T-helper 2 cell treated with Interferon-gamma antibody and Interleukin-4, amounts not matched to agents 5 μg/mL and 100 μg/mL, for 36 hours (primary cell): ENCODE results near the gene MN1.

Experiments
- DNase-seq: peaks from one replicate; pipeline ENCODE4 v3.0.0; 2021; ENCODE audit warnings: low spot score
- H3K27ac Mint-ChIP-seq: one replicate; pipeline ENCODE4 v1.8.0; 2021; ENCODE audit warnings: mild to moderate bottlenecking, mixed read lengths
- H3K27me3 Mint-ChIP-seq: one replicate; pipeline ENCODE4 v1.8.0; 2021; ENCODE audit warnings: low read depth, mixed read lengths
- H3K36me3 Mint-ChIP-seq: one replicate; pipeline ENCODE4 v1.8.0; 2021; ENCODE audit warnings: low read depth, mixed read lengths
- H3K4me1 Mint-ChIP-seq: one replicate; pipeline ENCODE4 v1.8.0; 2021; ENCODE audit warnings: low read depth, mixed read lengths
- H3K4me3 Mint-ChIP-seq: one replicate; pipeline ENCODE4 v1.8.0; 2022; ENCODE audit warnings: mild to moderate bottlenecking, moderate library complexity, mixed read lengths
- H3K9me3 Mint-ChIP-seq: one replicate; pipeline ENCODE4 v1.8.0; 2021; ENCODE audit warnings: mixed read lengths

MN1 gene

DNA sequence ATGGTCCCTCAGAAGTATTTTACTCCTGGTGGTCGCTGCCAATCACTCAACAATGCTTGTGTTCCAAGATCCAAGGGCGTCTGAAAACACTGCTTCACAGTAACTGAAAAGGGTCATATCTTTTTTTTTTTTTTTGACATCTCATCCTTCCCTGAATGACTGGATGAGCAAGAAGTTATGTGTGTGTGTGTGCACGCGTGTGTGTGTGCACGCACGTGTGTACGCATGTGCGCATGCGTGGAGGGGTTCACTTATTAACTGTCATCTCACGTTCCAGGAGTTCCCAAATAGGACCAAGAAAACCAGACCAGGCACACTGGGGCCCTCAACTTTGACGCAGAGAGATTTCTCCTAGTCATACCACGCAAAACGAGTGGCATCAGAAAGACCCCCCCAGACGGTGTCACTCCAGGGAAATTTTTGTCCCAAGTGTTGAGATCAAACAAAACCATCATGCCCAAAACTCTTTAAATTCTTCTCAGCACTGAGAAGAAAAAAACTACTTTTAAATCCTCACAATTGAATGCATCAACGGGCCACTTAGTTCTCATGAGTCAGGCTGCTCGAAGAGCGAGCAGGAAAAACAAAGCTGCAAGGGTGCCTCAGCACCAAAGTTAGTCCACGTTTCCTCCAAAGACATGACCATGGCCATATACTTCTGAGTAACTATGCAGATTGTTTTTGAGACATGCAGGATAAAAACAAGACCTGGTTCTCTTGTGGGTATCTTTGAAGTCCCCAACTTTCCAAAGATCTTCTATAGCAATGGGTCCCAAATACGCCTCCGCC, 12.9 kb downstream of the MN1 start:
- no peak for DNase-seq

DNA sequence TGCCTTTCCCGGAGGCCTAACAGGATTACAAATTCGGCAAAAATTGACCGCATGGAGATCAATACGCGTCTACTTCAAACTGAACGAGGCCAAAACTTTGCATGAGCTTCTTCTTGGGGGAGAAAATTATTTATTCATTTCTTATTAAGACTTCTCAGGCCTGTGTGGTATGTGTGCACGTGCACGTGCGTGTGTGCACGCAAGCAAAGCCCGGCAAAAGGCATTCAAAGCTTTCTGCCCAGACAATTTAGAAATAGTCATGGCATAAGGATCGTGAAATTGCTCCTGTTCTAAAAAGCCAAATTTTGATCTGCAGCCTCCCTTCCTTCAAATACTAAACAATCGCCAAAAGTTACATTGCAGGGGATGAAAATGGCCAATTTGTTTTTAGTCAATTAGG, 14.6 kb downstream of the MN1 start:
- Mint-ChIP-seq H3K4me3 (no peak overlapping the region), H3K4me1 (no peaks in the 10 kb centered on the region), H3K9me3 (no peaks in the 10 kb centered on the region), H3K27ac (no peak overlapping the region), H3K27me3 (peaks cover 12% of the 10 kb centered on the region), H3K36me3 (no peaks in the 10 kb centered on the region)
- DNase-seq = no peak

More for the DNA sequence above, 12.9 kb downstream of the MN1 start:
- Mint-ChIP-seq H3K9me3 (no peaks in the 10 kb centered on the region), H3K36me3 (no peaks in the 10 kb centered on the region), H3K27ac (no peak overlapping the region), H3K4me3 (no peak overlapping the region), H3K4me1 (no peaks in the 10 kb centered on the region), H3K27me3 (peaks cover 12% of the 10 kb centered on the region)

DNA sequence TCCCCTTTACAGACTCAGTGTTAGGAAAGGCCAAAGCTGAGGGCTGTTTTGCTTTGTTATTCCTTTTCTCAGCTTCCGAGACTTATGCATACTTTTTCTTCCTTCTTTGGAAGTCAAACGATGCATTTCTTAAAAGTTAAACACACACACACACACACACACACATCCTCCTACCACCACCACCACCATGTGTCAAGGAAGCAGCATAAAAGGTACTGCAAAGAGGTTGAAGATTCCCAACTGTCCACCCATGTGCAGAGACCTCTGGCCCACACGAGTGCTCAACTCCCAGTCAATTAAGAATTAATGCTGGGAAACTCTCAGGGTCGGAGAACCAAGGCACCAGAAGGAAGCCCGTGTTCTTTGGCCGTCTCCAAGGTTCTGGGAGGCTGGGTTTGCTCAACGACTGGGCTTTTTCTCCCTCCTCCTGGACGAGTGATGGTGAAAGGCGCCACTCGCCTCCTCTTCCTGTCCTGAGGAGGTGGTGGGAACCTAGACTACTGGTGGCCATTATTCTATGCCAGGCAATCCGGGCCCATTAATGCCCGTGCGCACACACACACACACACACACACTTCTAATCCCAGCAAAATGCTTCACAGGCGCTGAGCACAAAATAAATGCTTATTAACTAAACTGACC, 15.1 kb downstream of the MN1 start:
- no peaks in the 10 kb centered on the region for H3K36me3 Mint-ChIP-seq
- H3K27ac Mint-ChIP-seq = no peak overlapping the region
- no peak overlapping the region for H3K4me3 Mint-ChIP-seq
- no peaks in the 10 kb centered on the region for H3K9me3 Mint-ChIP-seq
- no peaks in the 10 kb centered on the region for H3K4me1 Mint-ChIP-seq
- no peak for DNase-seq
- H3K27me3 Mint-ChIP-seq = peaks cover 12% of the 10 kb centered on the region

DNA sequence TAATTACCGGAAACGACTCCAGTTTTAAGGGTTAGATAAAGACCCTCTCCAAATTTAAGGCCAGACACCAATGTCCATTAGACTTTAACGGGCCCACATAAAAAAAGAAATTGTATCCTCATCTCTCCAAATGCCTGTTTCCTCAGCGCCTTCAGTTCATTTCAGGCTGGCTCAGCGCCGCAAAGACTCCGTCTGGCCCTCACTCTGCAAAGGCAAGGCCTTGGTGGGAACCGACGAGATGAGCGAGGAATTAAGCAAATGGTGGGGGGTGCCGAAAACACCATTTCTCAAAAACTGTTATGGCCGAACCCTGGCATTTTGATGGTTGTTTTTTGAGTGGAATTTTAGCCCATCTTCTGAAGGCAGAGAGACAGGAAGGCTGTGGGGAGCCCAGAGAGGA, 15.7 kb downstream of the MN1 start:
- H3K27me3 Mint-ChIP-seq = peaks cover 12% of the 10 kb centered on the region
- no peaks in the 10 kb centered on the region for H3K36me3 Mint-ChIP-seq
- H3K4me3 Mint-ChIP-seq = no peak overlapping the region

DNA sequence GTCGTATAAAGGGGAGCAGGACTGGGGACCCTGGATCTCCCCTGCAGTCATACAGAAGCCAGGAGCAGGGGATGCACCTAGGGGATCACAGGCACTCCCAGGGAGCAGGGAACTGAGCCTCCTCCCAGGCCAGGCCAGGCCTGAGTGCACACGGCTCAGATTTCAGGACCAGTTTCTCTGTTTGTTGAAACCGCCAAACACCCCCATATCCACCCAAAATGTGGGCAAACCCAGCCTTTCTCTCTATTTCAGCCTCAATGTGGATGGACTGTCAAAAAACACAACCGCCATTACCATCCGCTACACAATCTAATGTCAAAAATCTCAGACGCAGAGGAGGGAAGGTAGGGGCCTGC, 17.5 kb downstream of the MN1 start:
- H3K36me3 Mint-ChIP-seq = no peaks in the 10 kb centered on the region
- no peak overlapping the region for H3K27ac Mint-ChIP-seq
- H3K9me3 Mint-ChIP-seq = no peaks in the 10 kb centered on the region
- H3K27me3 Mint-ChIP-seq = peaks cover 12% of the 10 kb centered on the region
- no peak overlapping the region for H3K4me3 Mint-ChIP-seq
- no peaks in the 10 kb centered on the region for H3K4me1 Mint-ChIP-seq
- DNase-seq = no peak

More for the DNA sequence above, 15.7 kb downstream of the MN1 start:
- no peak overlapping the region for H3K27ac Mint-ChIP-seq
- no peak for DNase-seq
- no peaks in the 10 kb centered on the region for H3K4me1 Mint-ChIP-seq
- H3K9me3 Mint-ChIP-seq = no peaks in the 10 kb centered on the region

DNA sequence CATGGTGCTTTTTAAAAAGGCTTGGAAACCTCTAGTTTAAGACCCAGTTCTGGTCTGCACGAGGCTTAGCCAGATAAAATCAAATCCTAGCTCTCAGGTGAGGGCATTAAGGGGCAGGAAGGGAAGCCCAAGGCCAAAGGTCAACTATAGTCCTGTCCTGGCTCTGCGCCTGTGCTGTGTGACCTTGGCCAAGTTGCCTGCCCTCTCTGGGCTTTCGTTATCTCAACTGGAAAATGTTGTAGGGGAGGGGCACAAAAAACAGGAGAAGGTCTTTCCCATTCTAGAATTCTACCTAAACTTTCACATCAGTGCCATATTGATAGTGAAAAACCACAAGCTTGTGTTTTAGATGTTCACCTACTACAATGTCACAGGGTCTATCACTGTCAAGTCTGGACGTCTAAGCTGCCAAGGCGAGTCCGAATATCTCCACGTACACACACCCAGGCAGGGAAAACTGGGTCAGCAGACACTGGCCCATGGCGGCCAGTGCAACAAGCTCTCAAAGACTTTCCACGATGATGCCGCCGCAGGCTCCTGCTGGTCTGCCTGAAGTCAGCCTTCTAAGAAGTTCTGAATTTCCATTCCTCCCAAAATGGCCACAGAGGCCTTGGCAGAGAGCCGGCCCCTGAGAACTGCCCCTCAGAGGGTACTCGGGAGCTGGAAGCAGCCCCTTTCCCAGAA, 18.0 kb downstream of the MN1 start:
- DNase-seq = no peak
- no peak overlapping the region for H3K4me3 Mint-ChIP-seq
- H3K36me3 Mint-ChIP-seq = no peaks in the 10 kb centered on the region
- no peaks in the 10 kb centered on the region for H3K4me1 Mint-ChIP-seq
- no peaks in the 10 kb centered on the region for H3K9me3 Mint-ChIP-seq
- H3K27me3 Mint-ChIP-seq = peaks cover 12% of the 10 kb centered on the region
- no peak overlapping the region for H3K27ac Mint-ChIP-seq

DNA sequence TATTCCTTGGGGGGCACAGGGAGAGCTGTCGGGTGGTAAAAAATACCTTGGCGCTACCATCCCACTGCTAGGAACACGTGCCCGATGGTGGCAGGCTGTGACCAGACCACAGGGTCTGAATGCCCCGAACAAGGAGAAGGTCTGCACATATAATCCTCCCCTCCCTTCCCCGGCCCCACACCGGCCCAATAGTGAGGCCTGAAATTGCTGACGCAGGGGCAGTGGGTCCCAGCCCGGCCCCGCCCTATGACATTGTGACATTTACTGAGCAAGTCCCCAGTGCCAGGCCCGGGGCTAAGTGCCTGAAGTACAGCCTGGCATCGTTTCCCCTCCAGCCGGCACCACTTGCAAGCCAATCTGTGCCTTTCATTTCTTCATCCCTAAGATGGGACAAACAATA, 19.5 kb downstream of the MN1 start:
- H3K4me3 Mint-ChIP-seq = no peak overlapping the region

DNA sequence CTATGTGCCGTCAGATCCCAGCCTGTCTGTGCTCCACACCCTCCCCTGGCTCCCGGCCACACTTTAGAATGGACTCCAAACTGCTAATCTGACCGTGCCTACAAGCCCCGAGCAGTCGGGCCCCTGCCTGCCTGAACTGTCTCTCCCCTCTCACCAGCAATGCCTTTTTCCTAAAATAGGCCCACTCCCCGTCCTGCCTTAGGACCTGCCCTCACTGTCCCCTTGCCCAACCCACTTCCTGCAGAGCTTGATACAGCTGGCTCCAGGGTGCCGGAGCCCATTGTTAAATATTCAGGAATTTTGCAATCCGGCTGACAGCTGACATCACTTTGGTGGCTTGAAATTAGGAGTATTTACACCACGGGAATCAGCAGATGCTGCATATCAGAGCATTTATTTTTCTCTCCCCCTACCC, 21.4 kb downstream of the MN1 start:
- Mint-ChIP-seq H3K4me3 (no peak overlapping the region), H3K27ac (no peak overlapping the region), H3K9me3 (no peaks in the 10 kb centered on the region), H3K4me1 (no peaks in the 10 kb centered on the region), H3K27me3 (peaks cover 9% of the 10 kb centered on the region), H3K36me3 (no peaks in the 10 kb centered on the region)
- no peak for DNase-seq

More for the DNA sequence above, 19.5 kb downstream of the MN1 start:
- no peak for DNase-seq
- Mint-ChIP-seq H3K4me1 (no peaks in the 10 kb centered on the region), H3K27me3 (peaks cover 8% of the 10 kb centered on the region), H3K27ac (no peak overlapping the region), H3K36me3 (no peaks in the 10 kb centered on the region), H3K9me3 (no peaks in the 10 kb centered on the region)

DNA sequence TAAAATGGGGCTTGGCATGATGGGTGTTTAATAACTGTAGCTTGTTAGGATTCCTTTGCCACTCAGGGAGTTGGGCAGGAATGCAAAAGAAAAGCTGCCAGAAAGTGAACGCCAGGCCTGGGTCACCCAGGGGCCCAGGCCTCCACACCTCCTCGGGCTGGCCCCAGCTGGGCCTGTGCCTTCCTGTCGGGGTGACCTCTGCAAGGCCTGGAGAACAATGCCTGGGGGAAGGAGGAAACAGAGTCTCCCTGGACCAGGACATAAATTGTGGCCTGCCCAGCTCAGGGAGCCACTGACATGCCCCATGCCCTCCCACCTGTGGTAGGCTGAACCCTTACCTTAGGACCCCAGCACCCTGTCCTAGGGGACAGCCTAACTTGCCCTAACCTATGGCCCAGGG, 21.9 kb downstream of the MN1 start:
- no peaks in the 10 kb centered on the region for H3K4me1 Mint-ChIP-seq
- peaks cover 6% of the 10 kb centered on the region for H3K27me3 Mint-ChIP-seq
- no peak overlapping the region for H3K27ac Mint-ChIP-seq
- no peaks in the 10 kb centered on the region for H3K36me3 Mint-ChIP-seq
- DNase-seq = no peak
- no peak overlapping the region for H3K4me3 Mint-ChIP-seq
- H3K9me3 Mint-ChIP-seq = no peaks in the 10 kb centered on the region

DNA sequence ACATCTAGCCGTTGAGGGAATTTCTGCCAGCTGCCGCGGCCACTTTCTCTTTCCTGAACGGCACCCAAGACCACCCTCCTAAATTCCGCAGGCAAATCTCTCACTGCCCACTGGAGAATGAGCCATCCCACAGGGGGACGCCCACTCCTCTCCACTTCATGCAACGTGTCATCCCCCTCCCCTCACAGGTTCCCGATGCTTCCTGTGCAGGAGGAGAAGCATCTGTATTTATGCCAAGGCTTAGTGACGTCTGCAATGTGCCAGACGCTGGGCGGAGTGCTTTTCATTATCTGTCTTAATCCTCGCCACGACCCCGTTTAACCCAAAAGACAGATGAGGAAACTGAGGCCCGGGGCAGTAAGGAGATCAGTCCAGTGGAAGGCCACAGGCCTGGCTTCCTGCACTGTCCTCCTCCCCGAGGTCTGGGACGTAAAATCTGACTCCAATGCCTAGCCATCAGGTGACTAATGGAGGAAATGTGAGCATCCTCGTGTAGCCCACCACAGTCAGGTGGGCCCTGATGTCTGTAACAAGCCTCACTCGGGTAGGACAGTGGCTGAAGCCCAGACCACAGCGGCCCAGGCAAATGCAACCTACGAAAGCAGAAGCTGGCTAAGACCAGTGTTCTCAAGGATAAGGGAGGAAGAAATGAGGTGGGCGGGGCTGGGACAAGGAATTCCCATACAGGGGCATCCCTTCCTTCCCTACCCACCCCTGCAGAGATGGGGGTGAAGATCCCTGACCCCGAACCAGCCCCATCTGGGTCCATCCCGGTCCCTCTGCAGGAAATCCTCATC, 23.1 kb downstream of the MN1 start:
- no peaks in the 10 kb centered on the region for H3K36me3 Mint-ChIP-seq
- H3K27me3 Mint-ChIP-seq = peaks cover 6% of the 10 kb centered on the region
- DNase-seq = no peak
- no peaks in the 10 kb centered on the region for H3K9me3 Mint-ChIP-seq
- H3K27ac Mint-ChIP-seq = no peak overlapping the region
- H3K4me3 Mint-ChIP-seq = no peak overlapping the region
- no peaks in the 10 kb centered on the region for H3K4me1 Mint-ChIP-seq

DNA sequence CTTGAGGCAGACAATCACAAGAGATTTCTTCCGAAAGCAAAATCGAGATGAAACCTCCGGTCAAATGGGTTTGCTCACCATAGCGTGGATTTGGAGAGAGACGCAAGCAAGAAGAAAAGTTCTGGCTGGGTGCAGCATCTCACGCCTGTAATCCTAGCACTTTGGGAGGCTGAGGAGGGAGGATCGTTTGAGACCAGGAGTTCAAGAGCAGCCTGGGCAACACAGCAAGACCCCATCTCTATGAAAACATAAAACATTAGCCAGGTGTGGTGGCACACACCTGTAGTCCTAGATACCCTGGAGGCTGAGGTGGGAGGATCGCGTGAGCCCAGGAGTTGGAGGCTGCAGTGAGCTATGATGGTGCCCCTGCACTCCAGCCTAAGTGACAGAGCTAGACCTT, 24.4 kb downstream of the MN1 start:
- Mint-ChIP-seq H3K4me3 (no peak overlapping the region), H3K27me3 (peaks cover 6% of the 10 kb centered on the region)

DNA sequence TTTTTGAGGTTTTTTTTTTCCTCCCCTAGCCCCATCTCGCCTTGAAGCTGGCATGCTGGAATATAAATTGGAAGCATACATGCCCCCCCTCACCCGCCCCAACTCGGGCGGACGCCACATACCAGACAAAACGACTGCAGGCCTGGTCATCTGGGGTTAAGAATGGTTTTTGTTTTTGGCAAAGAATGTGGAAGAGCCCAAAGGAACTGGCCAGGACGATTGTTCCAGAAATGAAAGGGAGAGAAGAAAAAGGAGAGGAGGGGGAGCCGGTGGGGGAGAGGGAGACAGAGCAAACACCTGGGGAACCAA, 25.0 kb downstream of the MN1 start:
- Mint-ChIP-seq H3K27me3 (peaks cover 6% of the 10 kb centered on the region), H3K36me3 (no peaks in the 10 kb centered on the region), H3K4me3 (no peak overlapping the region), H3K9me3 (no peaks in the 10 kb centered on the region), H3K4me1 (no peaks in the 10 kb centered on the region), H3K27ac (no peak overlapping the region)
- no peak for DNase-seq

More for the DNA sequence above, 24.4 kb downstream of the MN1 start:
- Mint-ChIP-seq H3K9me3 (no peaks in the 10 kb centered on the region), H3K4me1 (no peaks in the 10 kb centered on the region), H3K36me3 (no peaks in the 10 kb centered on the region), H3K27ac (no peak overlapping the region)
- DNase-seq = no peak

DNA sequence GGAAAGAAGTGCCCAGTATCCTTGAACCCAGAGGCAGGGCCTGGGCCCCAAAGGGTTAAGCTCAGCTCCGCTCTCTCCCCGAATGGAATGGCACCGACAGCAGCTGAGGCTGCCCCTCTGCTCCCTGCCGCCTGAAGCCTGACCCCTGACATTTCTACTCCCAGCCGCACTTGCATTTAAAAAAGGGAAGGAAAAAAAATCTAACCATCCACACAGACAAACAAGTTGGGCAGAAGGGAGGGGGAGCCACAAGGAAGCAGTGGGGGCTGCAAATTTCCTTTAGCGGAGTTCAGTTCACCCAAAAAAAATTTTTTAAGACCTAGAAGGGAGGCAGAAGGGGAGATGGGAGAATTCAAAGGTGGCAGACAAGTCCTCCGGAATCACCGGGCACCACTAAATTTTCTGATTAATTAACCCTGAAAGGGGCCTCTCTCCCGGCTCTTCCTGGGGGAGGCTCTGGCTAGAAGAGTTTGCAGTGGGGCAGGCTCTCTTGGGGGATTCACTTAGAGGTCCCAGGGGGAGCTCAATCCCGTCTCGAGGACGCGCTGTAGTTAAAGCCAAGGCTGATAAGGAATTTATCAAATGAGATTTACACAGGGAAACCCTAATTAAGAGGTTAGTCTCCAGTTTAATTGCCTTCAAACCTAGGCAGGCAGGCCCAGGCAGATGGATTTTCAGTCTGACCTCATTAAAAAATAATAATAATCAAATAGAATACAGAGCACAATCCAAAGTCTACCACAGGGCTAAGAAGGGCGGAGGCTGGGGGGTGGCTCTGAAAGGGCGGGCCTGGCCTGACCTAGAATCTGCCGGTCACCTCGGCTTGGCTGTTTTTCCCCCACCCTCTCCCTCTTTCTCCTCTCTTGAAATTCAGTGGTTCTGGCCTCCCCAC, 25.6 kb downstream of the MN1 start:
- Mint-ChIP-seq H3K4me3 (no peak overlapping the region), H3K36me3 (no peaks in the 10 kb centered on the region), H3K4me1 (no peaks in the 10 kb centered on the region), H3K27ac (no peak overlapping the region), H3K9me3 (no peaks in the 10 kb centered on the region), H3K27me3 (peaks cover 6% of the 10 kb centered on the region)
- DNase-seq = no peak
